Suprapubic skin (tissue), 4 donors: ENCODE results near the gene GRID2.

Experiments
- CTCF ChIP-seq, 2 donors: fragments of 200-600 bp in 1 of 2; fragments of 450-650 bp in 1 of 2; sonication (generic) in 1 of 2; IDR thresholded peaks; one replicate each; pipeline ENCODE4 v1.5.1; 2016 to 2019; ENCODE audit warnings: antibody characterized with exemption in 2 of 2, mild to moderate bottlenecking in 1 of 2, moderate library complexity in 1 of 2
- POLR2A ChIP-seq, 2 donors: fragments of 450-650 bp; IDR thresholded peaks; one replicate each; pipeline ENCODE4 v1.6.1; 2017; ENCODE audit warnings: antibody characterized with exemption in 2 of 2, mild to moderate bottlenecking in 2 of 2, moderate library complexity in 2 of 2
- POLR2AphosphoS5 ChIP-seq, 3 donors: sonication (generic); formaldehyde crosslinking; IDR thresholded peaks; one replicate each; pipeline ENCODE4 v1.6.1; 2017; ENCODE audit warnings: antibody characterized with exemption in 3 of 3

GRCh38 chr4:93355411-93355810 lies 1051.6 kb downstream of the GRID2 start:
- TF ChIP-seq CTCF (IDR thresholded peaks at IDR 0.05) (no peak), POLR2AphosphoS5 (IDR thresholded peaks at IDR 0.05) (no peak), POLR2A (IDR thresholded peaks at IDR 0.05) (no peak)
